HG03469 (cell line): ENCODE data around the gene ARTN.

ENCODE experiments used
- ATAC-seq: cut with Tn5 transposase; IDR thresholded peaks from one replicate; pipeline ENCODE4 v1.9.1; 2021; ENCODE audit warnings: mild to moderate bottlenecking, moderate library complexity, moderate number of reproducible peaks; ENCODE audit not compliant: unreplicated experiment

ARTN gene

GRCh38 chr1:43921022-43921421, 12.6 kb upstream of the ARTN start:
- no peak for ATAC-seq

- no peak for ATAC-seq
Observed at GRCh38 chr1:43924516-43924915, 9.1 kb upstream of the ARTN start.

- ATAC-seq: no peak
Observed at GRCh38 chr1:43925846-43926245, 7.8 kb upstream of the ARTN start.

GRCh38 chr1:43930168-43930948, 3.2 kb upstream of the ARTN start:
- ATAC-seq: no peak

- ATAC-seq: no peak
Observed at GRCh38 chr1:43930949-43931275, 2.7 kb upstream of the ARTN start.

- ATAC-seq: no peak
Observed at GRCh38 chr1:43931711-43932660, 1.6 kb upstream of the ARTN start.

GRCh38 chr1:43932786-43933385, 715 bp upstream of the ARTN start:
- ATAC-seq: no peak

GRCh38 chr1:43934101-43934985, 742 bp downstream of the ARTN start:
- ATAC-seq: no peak

- ATAC-seq: no peak
Observed at GRCh38 chr1:43934986-43935324, 1.4 kb downstream of the ARTN start.

- no peak for ATAC-seq
Observed at GRCh38 chr1:43935711-43936427, 2.3 kb downstream of the ARTN start.

- ATAC-seq: no peak
Observed at GRCh38 chr1:43936431-43937151, 3.0 kb downstream of the ARTN start.

- ATAC-seq: no peak
Observed at GRCh38 chr1:43937179-43937865, 3.7 kb downstream of the ARTN start.

GRCh38 chr1:43938383-43938782, 4.8 kb downstream of the ARTN start:
- ATAC-seq: no peak

GRCh38 chr1:43938892-43939587, 5.4 kb downstream of the ARTN start:
- ATAC-seq: no peak

- no peak for ATAC-seq
Observed at GRCh38 chr1:43942411-43942810, 8.8 kb downstream of the ARTN start.

GRCh38 chr1:43944860-43945259, 11.3 kb downstream of the ARTN start:
- ATAC-seq: no peak

- ATAC-seq: no peak
Observed at GRCh38 chr1:43945674-43946235, 12.2 kb downstream of the ARTN start.
